ENCODE data around the gene PIGM. TPM values are rescaled to one million over a fixed set of nuclear protein-coding genes. Genes with fewer than 3 reads are reported as not detected.

The PIGM gene
- total RNA-seq, 1 experiment from 2014 or later = 4.6 TPM

DNA sequence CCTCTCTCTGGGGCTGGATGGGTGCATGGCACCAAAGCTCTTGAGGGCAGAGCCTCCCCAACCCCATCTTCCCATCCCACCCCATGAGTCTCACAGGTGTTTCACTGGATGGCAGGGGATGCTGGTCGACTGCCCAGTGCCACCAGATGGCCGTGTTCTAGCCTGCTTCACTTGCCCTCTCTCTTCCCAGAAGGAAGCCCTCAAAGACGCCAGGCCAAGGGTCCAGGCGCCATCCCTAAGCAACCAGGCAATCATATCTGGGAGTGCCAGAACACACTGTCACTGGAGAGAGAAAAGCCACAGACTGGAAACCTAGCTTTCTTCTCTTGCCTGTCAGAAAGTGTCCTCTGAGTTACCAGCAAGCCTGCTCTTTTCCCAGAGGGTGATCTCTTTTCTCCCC lies 26.7 kb downstream of the PIGM start:
- POLR2A ChIA-PET (ENCODE audit: low non-redundant PET) = no interaction called here
- H3K9me3 ChIP-seq (ENCODE audit: low read depth, low read length, poor library complexity, severe bottlenecking) = no peaks in the 10 kb centered on the region
- H3K36me3 ChIP-seq (ENCODE audit: insufficient read depth, low read length, poor library complexity, severe bottlenecking) = no peaks in the 10 kb centered on the region
- TF ChIP-seq, protein P1, sequence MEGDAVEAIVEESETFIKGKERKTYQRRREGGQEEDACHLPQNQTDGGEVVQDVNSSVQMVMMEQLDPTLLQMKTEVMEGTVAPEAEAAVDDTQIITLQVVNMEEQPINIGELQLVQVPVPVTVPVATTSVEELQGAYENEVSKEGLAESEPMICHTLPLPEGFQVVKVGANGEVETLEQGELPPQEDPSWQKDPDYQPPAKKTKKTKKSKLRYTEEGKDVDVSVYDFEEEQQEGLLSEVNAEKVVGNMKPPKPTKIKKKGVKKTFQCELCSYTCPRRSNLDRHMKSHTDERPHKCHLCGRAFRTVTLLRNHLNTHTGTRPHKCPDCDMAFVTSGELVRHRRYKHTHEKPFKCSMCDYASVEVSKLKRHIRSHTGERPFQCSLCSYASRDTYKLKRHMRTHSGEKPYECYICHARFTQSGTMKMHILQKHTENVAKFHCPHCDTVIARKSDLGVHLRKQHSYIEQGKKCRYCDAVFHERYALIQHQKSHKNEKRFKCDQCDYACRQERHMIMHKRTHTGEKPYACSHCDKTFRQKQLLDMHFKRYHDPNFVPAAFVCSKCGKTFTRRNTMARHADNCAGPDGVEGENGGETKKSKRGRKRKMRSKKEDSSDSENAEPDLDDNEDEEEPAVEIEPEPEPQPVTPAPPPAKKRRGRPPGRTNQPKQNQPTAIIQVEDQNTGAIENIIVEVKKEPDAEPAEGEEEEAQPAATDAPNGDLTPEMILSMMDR (conservative IDR thresholded peaks at IDR 0.05; ENCODE audit: low read depth, low read length) = no peak
- TF ChIP-seq EZH2 (IDR thresholded peaks at IDR 0.05; ENCODE audit: borderline replicate concordance, low read depth, low read length, poor library complexity, severe bottlenecking) = no peak
- H3K4me3 ChIP-seq (ENCODE audit: low read depth, low read length, poor library complexity, severe bottlenecking) = no peak overlapping the region
- peaks cover 12% of the 10 kb centered on the region for H3K27me3 ChIP-seq (replicated peaks; ENCODE audit: insufficient read depth, low read depth, low read length, poor library complexity)
- no peaks in the 10 kb centered on the region for H3K4me1 ChIP-seq (ENCODE audit: insufficient read depth, low read length, poor library complexity, severe bottlenecking)
- CTCF ChIA-PET = interaction anchor here (0.6 to 1.5 kb wide), 3 partner anchors 76 to 873 kb away, joined by 4 to 5 read pairs (median 4); partner anchors contain the start of genes DUSP23 and KCNJ9
- intact Hi-C loops (cut with micrococcal nuclease; ENCODE audit: unreplicated experiment) = loop anchor here (5.0 to 10.0 kb wide), 5 partner anchors 113 to 873 kb away; partner anchors contain the start of gene DUSP23
- no peak for DNase-seq (ENCODE audit: low spot score)
- H3K27ac ChIP-seq (ENCODE audit: low read depth, low read length, poor library complexity, severe bottlenecking) = no peak overlapping the region
- no TSS peak for BruUV-seq (replicated peaks)

DNA sequence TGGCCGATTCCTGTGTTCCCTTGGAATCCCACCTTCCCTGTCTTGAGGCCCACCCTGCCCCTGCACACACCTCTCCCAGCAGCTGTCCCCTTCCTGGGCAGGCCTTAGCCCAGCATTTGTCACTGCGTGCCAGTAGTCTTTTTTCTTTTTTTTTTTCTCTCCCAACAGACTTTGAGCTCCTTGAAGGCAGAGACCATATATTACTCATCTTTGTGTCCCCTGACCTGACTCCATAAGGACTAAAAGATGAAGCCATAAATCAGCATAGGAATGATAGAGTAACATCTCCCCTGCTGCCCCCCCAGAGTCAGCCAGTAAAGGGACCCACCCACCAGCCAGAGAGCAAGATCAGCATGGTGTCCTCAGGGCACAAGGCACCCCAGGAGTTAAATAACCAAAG lies 27.4 kb downstream of the PIGM start:
- no peaks in the 10 kb centered on the region for H3K36me3 ChIP-seq (ENCODE audit: insufficient read depth, low read length, poor library complexity, severe bottlenecking)
- no peak for TF ChIP-seq EZH2 (IDR thresholded peaks at IDR 0.05; ENCODE audit: borderline replicate concordance, low read depth, low read length, poor library complexity, severe bottlenecking)
- TF ChIP-seq, protein P1 (conservative IDR thresholded peaks at IDR 0.05; ENCODE audit: low read depth, low read length) = no peak
- intact Hi-C loops (cut with micrococcal nuclease; ENCODE audit: unreplicated experiment) = loop anchor here (10.0 kb wide), 1 partner anchor 790 kb away; no protein-coding TSS in a partner anchor
- H3K27ac ChIP-seq (ENCODE audit: low read depth, low read length, poor library complexity, severe bottlenecking) = no peak overlapping the region
- no peaks in the 10 kb centered on the region for H3K4me1 ChIP-seq (ENCODE audit: insufficient read depth, low read length, poor library complexity, severe bottlenecking)
- ChIA-PET POLR2A (ENCODE audit: low non-redundant PET) (no interaction called here), CTCF (interaction anchor here (0.7 kb wide), 1 partner anchor 872 kb away, joined by 4 read pairs; no protein-coding TSS in a partner anchor)
- H3K9me3 ChIP-seq (ENCODE audit: low read depth, low read length, poor library complexity, severe bottlenecking) = no peaks in the 10 kb centered on the region
- no peak for DNase-seq (ENCODE audit: low spot score)
- no peak overlapping the region for H3K4me3 ChIP-seq (ENCODE audit: low read depth, low read length, poor library complexity, severe bottlenecking)
- peaks cover 17% of the 10 kb centered on the region for H3K27me3 ChIP-seq (replicated peaks; ENCODE audit: insufficient read depth, low read depth, low read length, poor library complexity)
- no TSS peak for BruUV-seq (replicated peaks)

GRCh38 chr1:160004001-160004400 lies 27.8 kb downstream of the PIGM start:
- intact Hi-C loops (cut with micrococcal nuclease; ENCODE audit: unreplicated experiment) = loop anchor here (10.0 kb wide), 1 partner anchor 789 kb away; no protein-coding TSS in a partner anchor
- no TSS peak for BruUV-seq (replicated peaks)
- CTCF ChIA-PET = interaction anchor here (0.7 kb wide), 1 partner anchor 872 kb away, joined by 4 read pairs; no protein-coding TSS in a partner anchor

More at GRCh38 chr1:160004001-160004400, 27.8 kb downstream of the PIGM start:
- POLR2A ChIA-PET (ENCODE audit: low non-redundant PET) = no interaction called here
- no peak for DNase-seq (ENCODE audit: low spot score)
- no peak overlapping the region for H3K27ac ChIP-seq (ENCODE audit: low read depth, low read length, poor library complexity, severe bottlenecking)
- peaks cover 22% of the 10 kb centered on the region for H3K27me3 ChIP-seq (replicated peaks; ENCODE audit: insufficient read depth, low read depth, low read length, poor library complexity)
- TF ChIP-seq, protein P1 (conservative IDR thresholded peaks at IDR 0.05; ENCODE audit: low read depth, low read length) = no peak
- TF ChIP-seq EZH2 (IDR thresholded peaks at IDR 0.05; ENCODE audit: borderline replicate concordance, low read depth, low read length, poor library complexity, severe bottlenecking) = no peak
- no peaks in the 10 kb centered on the region for H3K4me1 ChIP-seq (ENCODE audit: insufficient read depth, low read length, poor library complexity, severe bottlenecking)
- no peaks in the 10 kb centered on the region for H3K36me3 ChIP-seq (ENCODE audit: insufficient read depth, low read length, poor library complexity, severe bottlenecking)
- no peaks in the 10 kb centered on the region for H3K9me3 ChIP-seq (ENCODE audit: low read depth, low read length, poor library complexity, severe bottlenecking)
- no peak overlapping the region for H3K4me3 ChIP-seq (ENCODE audit: low read depth, low read length, poor library complexity, severe bottlenecking)

Measured in A673 (cell line).